RWPE2 (cell line): Measurements from ENCODE around the gene MTOR.
"Not testable (repeated sequence)": the region's sequence is repeated elsewhere in the genome, so short reads cannot be mapped to it uniquely, and the experiment has no call there.

ENCODE experiments used
- ATAC-seq: fragments of 200-7000 bp; cut with Tn5 transposase; 3 replicates; pipeline ENCODE4 v1.9.1; 2021; ENCODE audit warnings: low read depth
- DNase-seq: peaks from one replicate; pipeline ENCODE4 v3.0.0-alpha.2; 2020; ENCODE audit warnings: low spot score
- H3K27ac ChIP-seq: fragments of 450-650 bp; 2 replicates; pipeline ENCODE4 v1.5.1; 2017; ENCODE audit warnings: mild to moderate bottlenecking; ENCODE audit not compliant: poor library complexity, severe bottlenecking
- H3K27me3 ChIP-seq: fragments of 250-450 bp; sonication (Bioruptor Pico); 2 replicates; pipeline ENCODE4 v1.5.1; 2021; ENCODE audit warnings: mild to moderate bottlenecking, moderate library complexity; ENCODE audit not compliant: insufficient read depth, poor library complexity, severe bottlenecking
- H3K36me3 ChIP-seq: fragments of 250-450 bp; sonication (Bioruptor Pico); 2 replicates; pipeline ENCODE4 v1.5.1; 2020; ENCODE audit warnings: low read depth, mild to moderate bottlenecking, moderate library complexity
- H3K4me1 ChIP-seq: fragments of 250-450 bp; sonication (Bioruptor Pico); 2 replicates; pipeline ENCODE4 v1.5.1; 2021; ENCODE audit warnings: mild to moderate bottlenecking, moderate library complexity; ENCODE audit not compliant: insufficient read depth, poor library complexity, severe bottlenecking
- H3K4me3 ChIP-seq: fragments of 250-450 bp; sonication (Bioruptor Pico); 2 replicates; pipeline ENCODE4 v1.5.1; 2021; ENCODE audit warnings: mild to moderate bottlenecking, moderate library complexity; ENCODE audit not compliant: severe bottlenecking
- H3K9me3 ChIP-seq: fragments of 250-450 bp; sonication (Bioruptor Pico); 2 replicates; pipeline ENCODE4 v1.5.1; 2021; ENCODE audit warnings: mild to moderate bottlenecking, moderate library complexity; ENCODE audit not compliant: severe bottlenecking
- CTCF ChIP-seq: fragments of 450-650 bp; IDR thresholded peaks from one replicate; pipeline ENCODE4 v1.5.1; 2017; ENCODE audit warnings: mild to moderate bottlenecking, moderate library complexity; ENCODE audit not compliant: poor library complexity, severe bottlenecking

MTOR gene

GRCh38 chr1:11262171-11263049, at the start of gene MTOR:
TSS of gene MTOR (minus strand) at chr1:11262551. CDS start at chr1:11259409, 3,142 bp downstream.
- peak within 1 kb of the TSS; percentile 27 for H3K27ac ChIP-seq
- H3K36me3 ChIP-seq = peaks cover 23% of the 10 kb centered on the region
- H3K4me3 ChIP-seq = peak within 1 kb of the TSS; percentile 87
- ATAC-seq (peak; percentile 98), DNase-seq (peak; percentile 99)
- H3K27me3 ChIP-seq = no peaks in the 10 kb centered on the region
- H3K4me1 ChIP-seq = peaks cover 4% of the 10 kb centered on the region
- TF ChIP-seq CTCF = no peak
- H3K9me3 ChIP-seq = no peaks in the 10 kb centered on the region

GRCh38 chr1:11309385-11309784, 47.0 kb upstream of the MTOR start:
- Histone ChIP-seq H3K4me1 (no peaks in the 10 kb centered on the region), H3K36me3 (no peaks in the 10 kb centered on the region), H3K27me3 (no peaks in the 10 kb centered on the region), H3K27ac (no peak overlapping the region), H3K4me3 (no peak overlapping the region), H3K9me3 (no peaks in the 10 kb centered on the region)
- DNase-seq = no peak
- no peak for ATAC-seq
- no peak for TF ChIP-seq CTCF

GRCh38 chr1:11308699-11309224, 46.4 kb upstream of the MTOR start:
- no peak for TF ChIP-seq CTCF

GRCh38 chr1:11307852-11308251, 45.5 kb upstream of the MTOR start:
- DNase-seq (no peak), ATAC-seq (no peak)
- H3K4me1 ChIP-seq = no peaks in the 10 kb centered on the region
- H3K9me3 ChIP-seq = no peaks in the 10 kb centered on the region
- no peak overlapping the region for H3K4me3 ChIP-seq
- H3K36me3 ChIP-seq = no peaks in the 10 kb centered on the region
- H3K27me3 ChIP-seq = no peaks in the 10 kb centered on the region
- TF ChIP-seq CTCF = no peak
- no peak overlapping the region for H3K27ac ChIP-seq

More at GRCh38 chr1:11308699-11309224, 46.4 kb upstream of the MTOR start:
- Histone ChIP-seq H3K36me3 (no peaks in the 10 kb centered on the region), H3K27me3 (no peaks in the 10 kb centered on the region), H3K4me3 (no peak overlapping the region), H3K9me3 (no peaks in the 10 kb centered on the region), H3K4me1 (no peaks in the 10 kb centered on the region), H3K27ac (no peak overlapping the region)
- DNase-seq (no peak), ATAC-seq (no peak)

- ATAC-seq, H3K36me3 ChIP-seq, H3K27me3 ChIP-seq, H3K4me3 ChIP-seq, H3K27ac ChIP-seq, H3K4me1 ChIP-seq, H3K9me3 ChIP-seq, DNase-seq: not testable (repeated sequence)
Observed at GRCh38 chr1:11305516-11305915, 43.2 kb upstream of the MTOR start.
